Left lung (tissue), 10 donors: ENCODE measurements around the gene ZNF274. TPM values are rescaled to one million over a fixed set of nuclear protein-coding genes. Genes with fewer than 3 reads are reported as not detected.

Experiments
- ATAC-seq: fragments of 200-7000 bp; cut with Tn5 transposase; one replicate; pipeline ENCODE4 v1.9.1; 2020; ENCODE audit warnings: moderate library complexity
- DNase-seq, 4 donors: peaks; one replicate each; pipeline ENCODE4 v3.0.0-alpha.2; 2013 to 2020
- H3K27ac ChIP-seq, 2 donors: fragments of 200-600 bp; sonication (generic) in 1 of 2; one replicate each; pipeline versions ENCODE4 v1.5.0 to v1.8.0; 2020 to 2021
- H3K27me3 ChIP-seq, 2 donors: fragments of 200-600 bp; sonication (generic) in 1 of 2; one replicate each; pipeline versions ENCODE4 v1.5.0 to v1.8.0; 2020 to 2021
- H3K36me3 ChIP-seq, 2 donors: fragments of 200-600 bp; sonication (generic) in 1 of 2; one replicate each; pipeline versions ENCODE4 v1.5.0 to v1.8.0; 2020 to 2021
- H3K4me1 ChIP-seq, 2 donors: fragments of 200-600 bp; one replicate each; pipeline ENCODE4 v1.8.0; 2021
- H3K4me3 ChIP-seq, 2 donors: fragments of 200-600 bp; sonication (generic) in 1 of 2; one replicate each; pipeline versions ENCODE4 v1.5.0 to v1.8.0; 2020 to 2021; ENCODE audit warnings: mild to moderate bottlenecking in 1 of 2
- H3K9me3 ChIP-seq, 2 donors: fragments of 200-600 bp; sonication (generic) in 1 of 2; one replicate each; pipeline versions ENCODE4 v1.5.0 to v1.8.0; 2020 to 2021
- CTCF ChIP-seq, 2 donors: fragments of 200-600 bp; sonication (generic) in 1 of 2; IDR thresholded peaks; one replicate each; pipeline versions ENCODE4 v1.5.0 to v1.8.0; 2021; ENCODE audit warnings: antibody characterized with exemption in 2 of 2
- intact Hi-C, 2 donors: fragments of 100-400 bp; cut with DNase I; formaldehyde crosslinking; loops; one replicate each; pipeline versions ENCODE4 v1.11.2 to v1.14.2; 2022
- polyA plus RNA-seq, 6 donors: library from polyadenylated mRNA; unstranded; fragments of 120-200 nt; gene quantifications; one replicate each; pipeline ENCODE4 v1.2.1, GENCODE V29; 2013; ENCODE audit not compliant: insufficient read length in 6 of 6
- total RNA-seq, 2 donors: library from RNA; stranded (reverse); fragmentation: NEBNext Ultra II Directional; extraction: Animal tissue kit (Norgen Biotek cat#: 25700); gene quantifications; one replicate each; pipeline ENCODE4 v1.2.1, GENCODE V29; 2021
- donor health status: DM: no; HTN: yes; CAD: no.
- donor health status: DM: no; HTN: no; CAD: no.

The ZNF274 gene
- total and polyA plus RNA-seq, 8 donors, result 18.7 to 25.9 (median 21.8) TPM

- H3K27me3 ChIP-seq, result no peaks in the 10 kb centered on the region
- DNase-seq, result peak in 1 of 4 donors; percentile 95
- intact Hi-C loops, result no loop called here
- peak overlapping the region; percentile 71 to 92 for H3K4me3 ChIP-seq
- H3K9me3 ChIP-seq, result peaks cover 7 to 92% of the 10 kb centered on the region in 2 donors
- no peak for TF ChIP-seq CTCF (IDR thresholded peaks at IDR 0.05)
- peaks cover 0 to 11% of the 10 kb centered on the region in 2 donors for H3K4me1 ChIP-seq
- H3K36me3 ChIP-seq, result peaks cover 0 to 75% of the 10 kb centered on the region in 2 donors
- H3K27ac ChIP-seq, result peak overlapping the region; percentile 98 to 99
- ATAC-seq, result peak; percentile 92
Measured at GRCh38 chr19:58182577-58182988, 278 bp upstream of the ZNF274 start.

DNA sequence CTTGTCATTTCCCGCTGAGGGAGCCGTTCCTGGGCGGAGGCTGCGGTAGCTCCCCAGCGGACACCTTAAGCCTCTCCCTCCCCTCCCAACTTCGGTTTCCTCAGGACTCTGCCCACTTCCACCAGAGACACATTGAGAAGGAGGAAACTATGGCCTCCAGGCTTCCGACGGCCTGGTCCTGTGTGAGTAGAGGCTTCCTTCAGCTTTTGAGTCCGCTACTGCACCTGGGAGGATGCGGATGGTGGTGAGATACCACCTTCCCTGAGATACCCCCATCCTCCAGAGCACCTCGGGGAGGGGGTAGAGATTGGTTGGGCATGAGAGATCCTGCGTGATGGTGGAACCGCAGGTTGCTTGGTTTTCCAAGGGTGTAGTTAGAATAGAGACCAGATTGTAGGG is 955 bp downstream of the ZNF274 start:
- Histone ChIP-seq H3K36me3 (peaks cover 0 to 75% of the 10 kb centered on the region in 2 donors), H3K4me3 (peak overlapping the region; percentile 71 to 92), H3K27ac (peak overlapping the region; percentile 98 to 99), H3K27me3 (no peaks in the 10 kb centered on the region), H3K4me1 (peaks cover 0 to 11% of the 10 kb centered on the region in 2 donors), H3K9me3 (peaks cover 7 to 92% of the 10 kb centered on the region in 2 donors)
- ATAC-seq (no peak), DNase-seq (no peak)
- TF ChIP-seq CTCF (IDR thresholded peaks at IDR 0.05), result no peak
- intact Hi-C loops, result no loop called here

- no peaks in the 10 kb centered on the region for H3K4me1 ChIP-seq
- H3K9me3 ChIP-seq, result peaks cover 31 to 100% of the 10 kb centered on the region in 2 donors
- H3K36me3 ChIP-seq, result peaks cover 6 to 100% of the 10 kb centered on the region in 2 donors
- H3K4me3 ChIP-seq, result no peak overlapping the region
- no peak for DNase-seq
- no peak overlapping the region for H3K27ac ChIP-seq
- ATAC-seq, result no peak
- intact Hi-C loops, result no loop called here
- H3K27me3 ChIP-seq, result no peaks in the 10 kb centered on the region
- TF ChIP-seq CTCF (IDR thresholded peaks at IDR 0.05), result no peak
Measured at GRCh38 chr19:58196901-58197616, 14.2 kb downstream of the ZNF274 start.

DNA sequence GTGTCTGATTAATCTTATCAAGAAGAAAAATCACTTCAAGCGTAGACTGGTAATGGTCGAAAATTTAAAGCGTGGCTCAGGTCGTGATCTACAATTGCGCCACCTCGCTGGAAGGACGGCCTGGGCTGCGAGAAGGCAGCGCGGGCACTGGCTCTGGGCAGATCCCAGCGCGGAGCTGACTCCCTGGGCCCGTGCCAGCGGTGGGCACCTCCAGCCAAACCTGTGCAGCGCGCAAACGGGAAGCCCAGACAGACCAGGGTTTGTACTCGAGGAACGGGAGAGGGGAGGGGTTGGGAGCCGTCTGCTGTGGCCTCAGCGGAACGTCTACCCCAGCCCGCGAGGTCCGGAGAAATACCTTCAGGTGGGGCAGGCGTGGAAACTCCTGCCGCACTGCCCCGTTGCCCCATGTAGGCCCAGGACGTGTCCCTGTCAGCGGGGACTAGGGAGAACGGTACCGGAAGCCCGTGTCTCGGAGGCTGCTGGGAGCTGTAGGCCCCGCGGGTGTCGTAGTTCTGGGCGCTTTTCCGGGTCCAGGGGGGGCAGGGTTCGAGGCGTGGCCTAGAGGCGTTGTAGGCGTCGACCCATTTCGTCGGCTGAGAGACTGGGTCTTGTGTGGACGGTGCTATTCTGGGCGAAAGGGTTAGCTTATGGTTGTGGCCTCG is 21.1 kb downstream of the ZNF274 start:
- Histone ChIP-seq H3K4me3 (no peak overlapping the region), H3K9me3 (peaks cover 18 to 100% of the 10 kb centered on the region in 2 donors), H3K27ac (no peak overlapping the region), H3K36me3 (peaks cover 6 to 99% of the 10 kb centered on the region in 2 donors), H3K4me1 (no peaks in the 10 kb centered on the region), H3K27me3 (no peaks in the 10 kb centered on the region)
- ATAC-seq (no peak), DNase-seq (no peak)
- intact Hi-C loops, result loop anchor here in 1 of 2 donors (10.0 kb wide), 1 partner anchor 51 kb away; no protein-coding TSS in a partner anchor
- TF ChIP-seq CTCF (IDR thresholded peaks at IDR 0.05), result no peak

DNA sequence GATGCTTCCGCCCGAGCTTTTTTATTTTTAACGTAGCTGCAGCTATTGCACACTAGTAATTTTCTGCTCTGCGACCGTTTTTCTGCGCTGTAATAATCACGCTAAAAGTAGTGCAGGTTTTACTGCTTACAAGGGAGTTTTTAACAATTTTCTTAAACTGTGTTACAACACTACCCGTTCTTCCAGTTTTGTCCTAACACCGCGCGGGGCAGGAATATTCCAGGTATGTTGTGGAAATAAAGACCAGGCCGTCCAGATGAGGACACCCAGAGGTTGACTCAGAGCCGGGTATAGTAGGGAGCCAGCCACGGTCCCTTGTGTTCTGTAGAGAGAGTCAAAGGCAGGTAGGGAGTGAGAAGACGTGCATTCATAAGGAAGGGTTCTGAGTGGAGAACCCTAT is 21.7 kb downstream of the ZNF274 start:
- Histone ChIP-seq H3K27me3 (no peaks in the 10 kb centered on the region), H3K4me3 (no peak overlapping the region), H3K36me3 (peaks cover 6 to 99% of the 10 kb centered on the region in 2 donors), H3K9me3 (peaks cover 14 to 100% of the 10 kb centered on the region in 2 donors), H3K4me1 (no peaks in the 10 kb centered on the region), H3K27ac (no peak overlapping the region)
- intact Hi-C loops, result loop anchor here in 1 of 2 donors (10.0 kb wide), 1 partner anchor 50 kb away; no protein-coding TSS in a partner anchor
- ATAC-seq (no peak), DNase-seq (no peak)
- TF ChIP-seq CTCF (IDR thresholded peaks at IDR 0.05), result no peak
